Activated T-cell treated with anti-CD3 and anti-CD28 coated beads for 1 hour (primary cell): ENCODE measurements around the gene CCDC136.

Source experiments
- DNase-seq: peaks from one replicate; pipeline ENCODE4 v3.0.0-alpha.2; 2020; ENCODE audit warnings: low read depth

The CCDC136 gene

DNA sequence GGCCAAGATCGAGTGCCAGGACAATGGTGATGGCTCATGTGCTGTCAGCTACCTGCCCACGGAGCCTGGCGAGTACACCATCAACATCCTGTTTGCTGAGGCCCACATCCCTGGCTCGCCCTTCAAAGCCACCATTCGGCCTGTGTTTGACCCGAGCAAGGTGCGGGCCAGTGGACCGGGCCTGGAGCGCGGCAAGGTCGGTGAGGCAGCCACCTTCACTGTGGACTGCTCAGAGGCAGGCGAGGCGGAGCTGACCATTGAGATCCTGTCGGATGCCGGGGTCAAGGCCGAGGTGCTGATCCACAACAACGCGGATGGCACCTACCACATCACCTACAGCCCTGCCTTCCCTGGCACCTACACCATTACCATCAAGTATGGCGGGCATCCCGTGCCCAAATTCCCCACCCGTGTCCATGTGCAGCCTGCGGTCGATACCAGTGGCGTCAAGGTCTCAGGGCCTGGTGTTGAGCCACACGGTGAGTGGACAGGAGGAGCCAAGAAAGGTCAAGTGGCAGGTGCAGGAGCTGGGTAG lies 53.1 kb downstream of the CCDC136 start:
- no peak for DNase-seq

DNA sequence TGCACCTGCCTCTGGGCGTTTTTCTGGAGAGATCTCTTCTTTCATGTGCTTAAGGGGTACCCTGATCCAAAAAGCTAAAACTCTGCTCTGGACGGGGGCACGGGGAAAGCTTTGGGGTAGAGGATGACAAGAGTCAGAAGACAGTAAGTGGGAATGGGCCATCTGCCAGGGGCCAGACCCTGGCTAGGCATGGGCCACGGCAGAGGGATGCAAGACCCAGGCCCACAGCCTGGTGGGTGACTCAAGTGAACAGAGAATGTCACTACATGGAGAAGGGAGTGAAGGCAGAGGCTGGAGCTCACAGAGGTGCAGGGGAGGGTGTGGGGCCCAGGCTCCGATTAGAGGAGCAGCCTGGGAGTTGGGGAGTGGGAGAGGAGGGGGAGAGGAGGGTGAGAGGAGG lies 53.7 kb downstream of the CCDC136 start:
- no peak for DNase-seq

DNA sequence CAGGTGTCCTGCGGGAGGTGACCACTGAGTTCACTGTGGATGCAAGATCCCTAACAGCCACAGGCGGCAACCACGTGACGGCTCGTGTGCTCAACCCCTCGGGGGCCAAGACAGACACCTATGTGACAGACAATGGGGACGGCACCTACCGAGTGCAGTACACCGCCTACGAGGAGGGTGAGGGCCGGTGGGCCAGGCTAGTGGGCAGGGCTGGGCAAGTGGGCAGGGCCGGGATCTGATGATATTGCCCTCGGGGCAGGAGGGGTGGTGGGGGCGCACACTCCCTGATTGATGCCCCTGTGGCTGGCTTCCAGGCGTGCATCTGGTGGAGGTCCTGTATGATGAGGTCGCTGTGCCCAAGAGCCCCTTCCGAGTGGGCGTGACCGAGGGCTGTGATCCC lies 54.2 kb downstream of the CCDC136 start:
- no peak for DNase-seq

DNA sequence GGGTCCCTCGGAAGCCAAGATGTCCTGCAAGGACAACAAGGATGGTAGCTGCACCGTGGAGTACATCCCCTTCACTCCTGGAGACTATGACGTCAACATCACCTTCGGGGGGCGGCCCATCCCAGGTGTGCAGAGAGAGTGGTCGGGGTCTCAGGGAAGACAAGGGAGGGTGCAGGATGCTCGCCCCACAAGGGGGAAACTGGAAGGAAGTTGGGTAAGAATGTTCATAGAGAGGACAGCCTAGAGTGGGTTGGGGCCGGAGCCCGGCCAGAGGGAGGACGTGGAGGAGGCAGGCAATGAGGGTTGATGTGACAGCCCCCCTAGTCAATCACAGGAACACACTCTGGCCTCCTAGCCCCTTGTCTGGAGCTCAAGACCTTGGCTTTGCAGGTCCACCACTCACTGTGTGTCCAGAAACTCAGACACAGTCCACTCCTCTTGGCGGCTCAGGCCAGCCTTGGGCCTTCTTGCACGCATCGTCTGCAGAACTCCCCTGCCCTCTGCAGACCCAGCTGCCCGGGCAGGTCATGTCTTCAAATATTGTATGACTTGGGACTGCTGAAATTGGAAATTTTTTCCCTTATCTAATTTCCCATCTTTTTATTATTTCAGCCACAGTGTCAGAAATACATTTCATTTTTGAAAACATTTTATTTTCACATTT lies 55.1 kb downstream of the CCDC136 start:
- no peak for DNase-seq

DNA sequence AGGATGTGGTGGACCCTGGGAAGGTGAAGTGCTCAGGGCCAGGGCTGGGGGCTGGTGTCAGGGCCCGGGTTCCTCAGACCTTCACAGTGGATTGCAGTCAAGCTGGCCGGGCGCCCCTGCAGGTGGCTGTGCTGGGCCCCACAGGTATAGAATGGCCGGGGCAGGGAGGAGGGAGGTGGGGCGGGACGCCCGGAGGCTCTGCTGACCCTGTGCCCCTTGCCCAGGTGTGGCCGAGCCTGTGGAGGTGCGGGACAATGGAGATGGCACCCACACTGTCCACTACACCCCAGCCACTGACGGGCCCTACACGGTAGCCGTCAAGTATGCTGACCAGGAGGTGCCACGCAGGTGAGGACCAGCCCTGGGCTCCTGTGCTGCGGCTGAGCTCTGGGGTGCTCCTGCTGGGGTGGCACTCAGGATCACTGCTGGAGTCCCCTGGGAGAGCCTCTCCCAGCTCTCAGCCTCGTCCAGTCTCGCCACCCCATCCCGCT lies 56.0 kb downstream of the CCDC136 start:
- DNase-seq, result no peak

DNA sequence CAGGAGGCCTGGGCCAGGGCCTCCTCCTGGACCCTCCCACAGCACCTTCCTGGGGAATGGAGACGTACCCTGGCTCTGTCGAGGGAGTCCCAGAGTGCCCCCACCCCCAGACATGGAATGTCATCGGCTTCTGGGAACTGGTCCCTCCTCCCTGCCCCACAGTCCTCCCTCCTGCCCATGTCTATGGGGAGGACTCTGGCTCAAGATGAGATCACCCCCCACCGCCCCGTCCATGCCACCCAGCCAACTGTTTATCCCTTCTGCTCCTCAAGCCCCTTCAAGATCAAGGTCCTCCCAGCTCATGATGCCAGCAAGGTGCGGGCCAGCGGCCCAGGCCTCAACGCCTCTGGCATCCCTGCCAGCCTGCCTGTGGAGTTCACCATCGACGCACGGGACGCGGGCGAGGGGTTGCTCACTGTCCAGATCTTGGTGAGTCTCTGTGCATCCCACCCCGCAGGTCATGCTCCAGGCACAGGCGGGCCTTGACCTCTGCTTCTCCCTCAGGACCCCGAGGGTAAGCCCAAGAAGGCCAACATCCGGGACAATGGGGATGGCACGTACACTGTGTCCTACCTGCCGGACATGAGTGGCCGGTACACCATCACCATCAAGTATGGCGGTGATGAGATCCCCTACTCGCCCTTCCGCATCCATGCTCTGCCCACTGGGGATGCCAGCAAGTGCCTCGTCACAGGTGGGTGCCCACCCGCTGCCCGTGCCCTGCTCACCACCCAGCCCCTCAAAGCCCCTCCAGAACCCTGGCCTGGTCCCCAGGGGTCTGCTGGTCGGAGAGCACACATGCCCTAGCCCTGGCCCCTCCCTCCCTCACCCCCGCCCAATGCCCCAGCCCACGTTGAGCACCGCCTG lies 56.8 kb downstream of the CCDC136 start:
- DNase-seq, result no peak

DNA sequence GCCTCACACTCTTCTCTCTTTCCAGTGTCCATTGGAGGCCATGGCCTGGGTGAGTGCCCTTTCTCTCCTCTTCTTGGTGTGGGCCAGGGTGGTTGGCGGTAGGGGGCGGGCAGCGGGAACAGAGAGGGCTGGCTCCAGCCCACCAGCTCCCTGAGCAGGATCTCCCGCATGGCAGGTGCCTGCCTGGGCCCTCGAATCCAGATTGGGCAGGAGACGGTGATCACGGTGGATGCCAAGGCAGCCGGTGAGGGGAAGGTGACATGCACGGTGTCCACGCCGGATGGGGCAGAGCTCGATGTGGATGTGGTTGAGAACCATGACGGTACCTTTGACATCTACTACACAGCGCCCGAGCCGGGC lies 57.4 kb downstream of the CCDC136 start:
- no peak for DNase-seq

DNA sequence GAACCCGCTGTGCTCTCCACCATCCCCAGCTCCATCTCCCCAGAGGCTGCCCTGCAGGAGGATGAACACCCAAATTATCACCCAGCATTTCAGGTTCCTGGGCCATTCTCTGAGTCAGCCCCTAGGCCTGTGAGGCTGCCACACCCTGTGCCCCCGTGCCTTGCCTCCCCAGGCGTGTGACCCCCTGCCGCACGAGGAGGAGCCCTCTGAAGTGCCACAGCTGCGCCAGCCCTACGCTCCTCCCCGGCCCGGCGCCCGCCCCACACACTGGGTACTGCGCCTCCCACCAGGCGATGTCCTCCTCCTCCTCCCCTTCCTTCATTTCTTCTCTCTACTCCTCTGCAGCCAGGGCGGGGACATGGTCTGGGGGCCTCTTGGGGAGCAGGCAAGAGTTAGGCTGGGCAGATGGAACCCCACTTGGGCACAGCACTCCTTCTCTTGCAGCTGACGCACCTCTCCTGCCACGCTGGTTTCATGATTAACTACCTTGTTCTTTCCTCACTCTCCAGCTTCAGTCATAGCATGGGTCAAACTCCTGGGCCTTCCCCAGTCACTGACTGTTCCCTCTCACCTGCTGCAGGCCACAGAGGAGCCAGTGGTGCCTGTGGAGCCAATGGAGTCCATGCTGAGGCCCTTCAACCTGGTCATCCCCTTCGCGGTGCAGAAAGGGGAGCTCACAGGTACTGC lies 58.2 kb downstream of the CCDC136 start:
- no peak for DNase-seq

DNA sequence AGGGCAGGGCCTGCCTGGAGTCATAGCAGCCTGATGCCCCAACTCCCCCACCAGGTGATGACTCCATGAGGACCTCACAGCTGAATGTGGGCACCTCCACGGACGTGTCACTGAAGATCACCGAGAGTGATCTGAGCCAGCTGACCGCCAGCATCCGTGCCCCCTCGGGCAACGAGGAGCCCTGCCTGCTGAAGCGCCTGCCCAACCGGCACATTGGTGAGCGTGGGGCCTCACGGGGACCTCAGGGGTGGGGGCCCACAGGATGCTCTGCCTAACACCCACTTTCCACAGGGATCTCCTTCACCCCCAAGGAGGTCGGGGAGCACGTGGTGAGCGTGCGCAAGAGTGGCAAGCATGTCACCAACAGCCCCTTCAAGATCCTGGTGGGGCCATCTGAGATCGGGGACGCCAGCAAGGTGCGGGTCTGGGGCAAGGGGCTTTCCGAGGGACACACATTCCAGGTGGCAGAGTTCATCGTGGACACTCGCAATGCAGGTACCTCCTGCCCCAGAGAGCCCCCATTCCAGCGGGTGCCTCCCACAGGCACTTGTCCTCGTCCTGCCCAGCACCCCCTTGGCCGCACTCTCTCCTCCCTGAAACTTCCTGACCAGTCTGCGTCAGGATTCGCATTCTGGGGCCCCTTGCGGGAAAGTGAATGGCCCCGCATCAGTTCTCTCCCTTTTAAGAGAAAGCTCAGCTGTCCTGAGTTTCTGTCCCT lies 60.9 kb downstream of the CCDC136 start:
- DNase-seq, result no peak

DNA sequence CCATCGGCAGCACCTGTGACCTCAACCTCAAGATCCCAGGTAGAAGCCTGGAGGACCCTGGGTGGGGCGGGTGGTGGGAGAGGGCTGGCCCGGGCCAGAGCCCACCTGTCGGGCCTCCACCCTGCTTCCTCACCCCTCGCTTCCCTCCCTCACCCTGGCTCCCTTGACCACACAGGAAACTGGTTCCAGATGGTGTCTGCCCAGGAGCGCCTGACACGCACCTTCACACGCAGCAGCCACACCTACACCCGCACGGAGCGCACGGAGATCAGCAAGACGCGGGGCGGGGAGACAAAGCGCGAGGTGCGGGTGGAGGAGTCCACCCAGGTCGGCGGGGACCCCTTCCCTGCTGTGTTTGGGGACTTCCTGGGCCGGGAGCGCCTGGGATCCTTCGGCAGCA lies 62.0 kb downstream of the CCDC136 start:
- no peak for DNase-seq

DNA sequence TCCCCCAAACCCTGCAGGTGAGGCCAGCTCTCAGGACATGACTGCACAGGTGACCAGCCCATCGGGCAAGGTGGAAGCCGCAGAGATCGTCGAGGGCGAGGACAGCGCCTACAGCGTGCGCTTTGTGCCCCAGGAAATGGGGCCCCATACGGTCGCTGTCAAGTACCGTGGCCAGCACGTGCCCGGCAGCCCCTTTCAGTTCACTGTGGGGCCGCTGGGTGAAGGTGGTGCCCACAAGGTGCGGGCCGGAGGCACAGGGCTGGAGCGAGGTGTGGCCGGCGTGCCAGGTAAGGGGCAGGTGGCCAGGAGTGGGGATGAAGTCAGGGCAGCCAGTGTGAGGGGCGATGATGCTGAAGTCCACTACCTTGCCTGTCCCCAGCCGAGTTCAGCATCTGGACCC lies 62.6 kb downstream of the CCDC136 start:
- DNase-seq, result no peak

DNA sequence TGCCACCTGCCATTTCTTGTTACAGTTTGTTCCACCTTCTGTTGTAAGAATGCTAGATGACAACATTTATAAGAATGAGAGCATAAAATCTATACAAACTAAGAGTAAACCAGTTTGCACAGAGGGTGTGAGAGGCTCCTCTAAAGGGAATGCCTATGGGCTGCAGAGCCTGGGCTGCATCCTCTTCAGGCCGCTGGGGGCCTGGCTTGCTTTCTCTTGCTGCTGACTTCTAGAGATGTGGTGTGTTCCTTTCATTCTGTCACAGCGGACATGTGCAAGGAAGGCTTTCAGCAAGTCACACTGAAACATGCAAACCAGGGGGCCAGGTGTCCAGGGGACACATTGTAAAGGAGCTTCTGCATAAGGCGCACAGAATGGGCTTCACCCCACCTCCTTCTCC lies 63.8 kb downstream of the CCDC136 start:
- no peak for DNase-seq

DNA sequence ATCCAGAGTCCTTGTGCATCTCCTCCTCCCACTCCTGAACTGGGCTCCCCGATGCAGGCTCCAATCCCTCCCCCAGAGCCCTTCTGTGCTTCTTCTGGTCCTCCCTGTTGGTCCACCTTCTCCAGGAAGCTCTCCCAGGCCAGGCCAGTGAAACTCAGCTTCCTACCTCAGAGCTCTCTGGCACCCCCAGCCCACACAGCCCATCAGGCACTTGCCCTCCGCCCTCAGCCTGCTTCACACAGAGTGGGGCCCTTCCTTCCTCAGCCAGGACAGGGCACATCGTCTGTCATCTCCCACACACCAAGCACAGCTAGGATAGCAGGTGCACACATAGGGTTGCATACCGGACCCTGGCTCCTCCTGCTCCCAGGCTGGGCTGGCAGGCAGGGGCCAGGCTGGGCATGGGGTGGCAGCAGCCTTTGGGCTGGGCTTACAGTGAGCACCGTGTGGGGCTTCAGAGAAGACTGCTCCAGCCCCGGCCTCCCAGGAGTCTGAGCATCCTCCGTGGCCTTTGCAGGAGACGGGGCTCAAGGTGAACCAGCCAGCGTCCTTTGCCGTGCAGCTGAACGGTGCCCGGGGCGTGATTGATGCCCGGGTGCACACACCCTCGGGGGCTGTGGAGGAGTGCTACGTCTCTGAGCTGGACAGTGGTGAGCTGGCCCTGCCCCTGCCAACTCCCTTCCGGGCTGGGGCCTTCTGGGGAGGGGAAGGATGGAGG lies 64.4 kb downstream of the CCDC136 start:
- no peak for DNase-seq

DNA sequence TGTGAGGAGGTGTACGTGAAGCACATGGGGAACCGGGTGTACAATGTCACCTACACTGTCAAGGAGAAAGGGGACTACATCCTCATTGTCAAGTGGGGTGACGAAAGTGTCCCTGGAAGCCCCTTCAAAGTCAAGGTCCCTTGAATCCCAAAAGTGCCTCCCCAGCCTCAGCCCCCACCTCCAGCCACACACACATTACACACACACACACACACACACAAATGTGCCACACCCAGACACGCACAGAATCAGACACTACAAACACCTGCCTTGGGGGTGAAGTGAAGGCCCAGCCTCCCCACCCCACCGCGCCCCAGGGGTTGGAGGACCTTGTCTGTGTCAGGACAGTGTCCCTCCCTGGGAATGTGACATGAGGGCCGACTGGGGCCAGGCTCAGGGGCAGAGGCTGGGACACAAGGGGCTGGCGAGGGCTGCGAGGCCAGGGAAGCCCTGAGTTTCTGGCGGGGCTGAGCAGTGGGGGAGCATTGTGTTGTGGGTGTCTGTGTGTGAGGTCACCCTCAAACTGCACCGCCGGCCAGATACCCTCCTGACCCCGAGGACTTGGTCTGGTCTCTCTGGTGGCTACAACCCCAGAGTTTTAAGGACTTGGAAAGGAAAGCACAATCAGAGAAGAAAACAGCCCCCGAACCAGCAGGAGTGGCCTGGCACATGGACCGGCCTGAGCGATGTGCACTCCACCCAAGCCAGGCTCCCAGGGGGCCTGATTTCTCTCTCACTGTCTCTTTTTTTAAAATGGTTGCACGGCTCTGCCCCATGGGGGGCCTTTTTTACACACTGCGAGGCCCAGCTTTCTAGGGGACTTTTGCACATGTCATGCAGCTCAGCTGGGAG lies 66.8 kb downstream of the CCDC136 start:
- DNase-seq, result no peak

DNA sequence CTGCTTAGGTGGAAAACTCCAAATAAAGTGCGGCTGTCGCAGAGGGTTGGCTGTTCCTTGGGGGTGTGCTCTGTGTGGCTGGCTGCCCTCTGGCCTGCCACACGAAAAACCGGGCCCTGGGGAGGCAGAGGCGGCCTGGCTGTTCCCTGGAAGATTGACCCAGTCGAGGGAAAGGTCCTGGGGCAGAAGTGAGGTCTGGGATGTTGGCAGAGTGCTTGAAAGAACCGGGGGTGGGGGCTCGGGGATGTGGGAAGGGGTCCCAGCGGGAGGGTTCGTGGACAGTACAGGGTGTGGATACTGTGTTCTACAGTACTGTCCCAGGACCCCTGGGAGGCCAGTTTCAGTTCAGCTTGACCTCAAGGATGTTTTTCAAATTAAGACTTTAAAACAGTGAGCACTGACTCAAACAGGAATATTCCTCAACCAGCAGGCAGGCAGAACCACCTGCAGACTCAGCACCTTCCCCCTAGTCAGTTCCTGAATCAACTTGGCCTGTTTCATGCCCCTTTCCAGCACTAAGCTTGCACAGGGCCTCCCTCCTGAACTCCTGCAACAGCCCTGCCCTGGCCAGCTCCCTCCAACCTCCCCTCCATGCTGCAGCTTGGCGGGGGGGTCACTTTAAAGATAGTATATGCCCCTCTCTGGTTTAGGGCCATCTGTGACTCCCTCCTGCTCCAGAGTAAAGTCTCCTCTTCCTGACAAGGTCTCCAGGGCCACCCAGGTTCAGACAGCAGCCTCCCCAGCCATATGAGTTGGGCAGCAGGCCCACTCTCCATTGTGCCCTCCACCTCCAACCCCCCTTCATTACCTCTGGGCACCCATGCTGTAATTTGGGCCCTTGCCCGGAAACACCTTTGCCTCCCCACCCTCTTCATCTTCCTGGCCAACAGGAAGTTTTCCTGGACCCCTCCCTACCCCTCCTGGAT lies 67.7 kb downstream of the CCDC136 start:
- DNase-seq, result no peak

DNA sequence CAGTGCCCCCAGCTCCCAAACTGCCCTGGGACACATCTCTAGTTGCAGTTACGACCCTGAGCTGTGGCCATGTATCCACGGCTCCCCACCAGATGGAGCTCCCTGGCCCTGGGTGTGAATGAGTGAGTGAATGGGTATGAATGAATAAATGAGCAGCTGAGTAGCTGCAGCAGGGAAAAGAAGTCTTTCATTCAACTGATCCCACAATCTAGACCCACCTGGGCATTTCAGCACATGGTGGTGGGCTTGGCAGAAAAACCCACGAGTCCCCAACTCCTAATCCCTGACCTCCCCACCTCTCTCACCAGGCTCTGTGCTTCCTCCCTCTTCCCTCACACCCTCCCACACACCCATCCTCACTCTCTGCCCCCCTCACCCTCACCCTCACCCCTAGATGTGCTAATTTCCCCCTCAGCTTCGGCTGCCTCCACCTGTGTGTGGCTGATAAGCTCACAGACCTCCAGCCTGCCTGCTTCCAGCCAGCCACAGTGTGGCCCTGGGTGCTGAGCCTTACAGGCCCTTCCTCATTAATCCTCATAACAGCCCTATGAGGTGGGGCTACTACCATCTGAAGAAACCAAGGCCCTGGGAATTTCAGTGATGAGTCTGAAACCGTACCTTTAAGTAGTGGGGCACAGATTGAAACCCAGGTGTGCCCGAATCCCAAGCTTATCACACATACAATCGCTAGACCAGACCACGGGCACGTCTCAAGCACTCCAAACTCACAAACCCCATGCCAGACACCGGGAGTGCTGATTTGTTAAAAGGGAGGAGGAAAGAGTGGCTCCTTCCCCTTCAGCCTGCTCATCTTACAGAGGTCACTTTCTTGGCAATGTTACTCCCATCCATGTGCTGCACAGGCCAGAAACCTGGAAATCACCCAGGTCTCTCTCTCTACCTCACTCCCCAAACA lies 68.6 kb downstream of the CCDC136 start:
- no peak for DNase-seq

DNA sequence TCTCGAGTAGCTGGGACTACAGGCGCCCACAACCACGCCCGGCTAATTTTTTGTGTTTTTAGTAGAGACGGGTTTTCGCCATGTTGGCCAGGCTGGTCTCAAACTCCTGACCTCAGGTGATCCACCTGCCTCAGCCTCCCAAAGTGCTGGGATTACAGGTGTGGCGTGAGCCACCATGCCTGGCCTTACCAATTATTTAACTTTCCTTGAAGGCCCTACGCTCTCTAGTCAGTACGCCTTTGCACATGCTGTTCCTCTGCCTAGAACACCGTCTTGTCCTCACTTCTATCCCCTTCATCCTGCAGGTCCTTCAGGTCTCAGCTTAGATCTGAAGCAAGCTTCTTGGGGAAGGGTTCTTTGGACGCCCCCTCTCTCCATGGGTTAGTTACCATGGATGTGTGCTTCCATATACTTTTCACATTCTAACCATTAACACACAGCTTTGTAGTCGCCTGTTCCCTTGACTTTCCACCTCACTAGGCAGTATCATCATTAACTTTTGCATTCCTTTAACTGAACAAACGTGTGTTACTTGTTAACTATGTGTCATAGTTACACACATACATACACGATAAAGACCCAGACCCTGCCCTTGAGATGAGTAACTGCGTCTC lies 70.3 kb downstream of the CCDC136 start:
- no peak for DNase-seq
